Measurements from ENCODE around the gene FAM78A. TPM values are rescaled to one million over a fixed set of nuclear protein-coding genes. Genes with fewer than 3 reads are reported as not detected.

FAM78A gene
- total RNA-seq, 1 donor, result 0.36 TPM

GRCh38 chr9:131284856-131285255 is 8.5 kb upstream of the FAM78A start:
- Histone ChIP-seq H3K4me3 (ENCODE audit: insufficient read depth, low read length) (no peak overlapping the region), H3K4me2 (ENCODE audit: insufficient read depth, low read length) (no peak overlapping the region)

GRCh38 chr9:131282688-131283422 is 6.5 kb upstream of the FAM78A start:
- no peak overlapping the region for H2AFZ ChIP-seq (ENCODE audit: low read length)
- H3K4me1 ChIP-seq (ENCODE audit: insufficient read depth, low read length), result no peaks in the 10 kb centered on the region
- no peak for TF ChIP-seq CTCF (IDR thresholded peaks at IDR 0.05; ENCODE audit: extremely low read depth, low read depth, low read length)
- DNase-seq (ENCODE audit: insufficient read length, low spot score, missing footprints), result peak; percentile 91
- H3K79me2 ChIP-seq (ENCODE audit: insufficient read depth, low read length), result no peaks in the 10 kb centered on the region
- H3K4me2 ChIP-seq (ENCODE audit: insufficient read depth, low read length), result no peak overlapping the region
- no peaks in the 10 kb centered on the region for H3K36me3 ChIP-seq (ENCODE audit: insufficient read depth, low read length)
- no peaks in the 10 kb centered on the region for H4K20me1 ChIP-seq (ENCODE audit: insufficient read depth, low read length)
- H3K27me3 ChIP-seq (ENCODE audit: insufficient read depth, low read length), result peaks cover 29% of the 10 kb centered on the region
- H3K9me3 ChIP-seq (ENCODE audit: low read depth, low read length), result no peaks in the 10 kb centered on the region
- no peak overlapping the region for H3K4me3 ChIP-seq (ENCODE audit: insufficient read depth, low read length)
- no peak overlapping the region for H3K27ac ChIP-seq (ENCODE audit: low read depth, low read length)

More at GRCh38 chr9:131284856-131285255, 8.5 kb upstream of the FAM78A start:
- peaks cover 29% of the 10 kb centered on the region for H3K27me3 ChIP-seq (ENCODE audit: insufficient read depth, low read length)
- peaks cover under 1% of the 10 kb centered on the region for H3K79me2 ChIP-seq (ENCODE audit: insufficient read depth, low read length)
- H2AFZ ChIP-seq (ENCODE audit: low read length), result no peak overlapping the region
- H4K20me1 ChIP-seq (ENCODE audit: insufficient read depth, low read length), result no peaks in the 10 kb centered on the region
- peak; percentile 50 for DNase-seq (ENCODE audit: insufficient read length, low spot score, missing footprints)
- no peaks in the 10 kb centered on the region for H3K4me1 ChIP-seq (ENCODE audit: insufficient read depth, low read length)
- no peak for TF ChIP-seq CTCF (IDR thresholded peaks at IDR 0.05; ENCODE audit: extremely low read depth, low read depth, low read length)
- no peaks in the 10 kb centered on the region for H3K9me3 ChIP-seq (ENCODE audit: low read depth, low read length)
- no peaks in the 10 kb centered on the region for H3K36me3 ChIP-seq (ENCODE audit: insufficient read depth, low read length)
- H3K27ac ChIP-seq (ENCODE audit: low read depth, low read length), result no peak overlapping the region

- no peak overlapping the region for H2AFZ ChIP-seq (ENCODE audit: low read length)
- H3K36me3 ChIP-seq (ENCODE audit: insufficient read depth, low read length), result no peaks in the 10 kb centered on the region
- H3K4me2 ChIP-seq (ENCODE audit: insufficient read depth, low read length), result no peak overlapping the region
- peak; percentile 82 for DNase-seq (ENCODE audit: insufficient read length, low spot score, missing footprints)
- no peak for TF ChIP-seq CTCF (IDR thresholded peaks at IDR 0.05; ENCODE audit: extremely low read depth, low read depth, low read length)
- no peak overlapping the region for H3K27ac ChIP-seq (ENCODE audit: low read depth, low read length)
- peaks cover 29% of the 10 kb centered on the region for H3K27me3 ChIP-seq (ENCODE audit: insufficient read depth, low read length)
- H3K4me3 ChIP-seq (ENCODE audit: insufficient read depth, low read length), result no peak overlapping the region
- no peaks in the 10 kb centered on the region for H3K79me2 ChIP-seq (ENCODE audit: insufficient read depth, low read length)
- no peaks in the 10 kb centered on the region for H3K4me1 ChIP-seq (ENCODE audit: insufficient read depth, low read length)
- no peaks in the 10 kb centered on the region for H3K9me3 ChIP-seq (ENCODE audit: low read depth, low read length)
- no peaks in the 10 kb centered on the region for H4K20me1 ChIP-seq (ENCODE audit: insufficient read depth, low read length)
Observed at GRCh38 chr9:131282175-131282574, 5.9 kb upstream of the FAM78A start.

GRCh38 chr9:131281119-131281965 is 5.0 kb upstream of the FAM78A start:
- no peaks in the 10 kb centered on the region for H3K36me3 ChIP-seq (ENCODE audit: insufficient read depth, low read length)
- no peaks in the 10 kb centered on the region for H3K9me3 ChIP-seq (ENCODE audit: low read depth, low read length)
- no peak overlapping the region for H2AFZ ChIP-seq (ENCODE audit: low read length)
- H3K4me3 ChIP-seq (ENCODE audit: insufficient read depth, low read length), result no peak overlapping the region
- peaks cover 29% of the 10 kb centered on the region for H3K27me3 ChIP-seq (ENCODE audit: insufficient read depth, low read length)
- DNase-seq (ENCODE audit: insufficient read length, low spot score, missing footprints), result peak; percentile 78
- no peaks in the 10 kb centered on the region for H3K4me1 ChIP-seq (ENCODE audit: insufficient read depth, low read length)
- no peaks in the 10 kb centered on the region for H4K20me1 ChIP-seq (ENCODE audit: insufficient read depth, low read length)
- H3K79me2 ChIP-seq (ENCODE audit: insufficient read depth, low read length), result no peaks in the 10 kb centered on the region
- H3K27ac ChIP-seq (ENCODE audit: low read depth, low read length), result no peak overlapping the region
- H3K4me2 ChIP-seq (ENCODE audit: insufficient read depth, low read length), result no peak overlapping the region
- no peak for TF ChIP-seq CTCF (IDR thresholded peaks at IDR 0.05; ENCODE audit: extremely low read depth, low read depth, low read length)

Data from osteoblast (primary cell).